Fibroblast of lung (primary cell): Measurements from ENCODE around the gene NCOA5.

Source experiments
- CTCF ChIP-seq, 2 donors: IDR thresholded peaks in 1 of 2; conservative IDR thresholded peaks in 1 of 2; 1 replicate in 1 of 2; 2 replicates in 1 of 2; pipeline ENCODE4 v1.5.1; 2011 to 2012; ENCODE audit warnings: low read length in 2 of 2, control low read depth in 1 of 2, inconsistent platforms in 1 of 2, low read depth in 1 of 2, mild to moderate bottlenecking in 1 of 2
- EZH2 ChIP-seq: IDR thresholded peaks from 2 replicates; pipeline ENCODE4 v1.5.1; 2012; ENCODE audit warnings: low read length, control low read depth, mild to moderate bottlenecking; ENCODE audit errors: missing control alignments

DNA sequence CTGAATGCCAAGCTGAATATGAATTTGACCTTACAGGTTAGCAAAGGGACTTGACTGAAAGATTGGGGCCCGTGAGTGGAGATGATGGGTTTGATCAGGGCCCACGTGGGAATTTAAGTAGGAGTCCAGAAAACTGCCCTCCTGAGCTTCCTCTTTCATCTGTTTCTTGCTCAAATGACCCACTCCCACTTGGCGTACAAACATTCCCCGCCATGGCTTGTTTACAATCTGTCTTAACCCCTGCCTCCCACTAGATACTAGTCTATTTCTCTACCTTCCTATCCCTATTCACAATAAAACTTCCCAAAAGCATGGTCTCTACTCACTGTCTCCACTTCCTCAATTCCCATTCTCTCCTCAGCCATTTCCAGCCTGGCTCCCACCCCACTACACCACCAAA lies 71.7 kb downstream of the NCOA5 start:
- TF ChIP-seq CTCF (conservative IDR thresholded peaks at IDR 0.05 in 1 of 2, IDR thresholded peaks at IDR 0.05 in 1 of 2; ENCODE audit: low read depth in 1 of 2, low read length in 2 of 2) (no peak), EZH2 (no peak)
